Astrocyte of the spinal cord (primary cell): ENCODE results near the gene PRRT1B.
A peak's percentile ranks its signal among the peaks of the same experiment; 100 is the strongest.

Experiments used
- DNase-seq: peaks from one replicate; pipeline ENCODE4 v3.0.0; 2011; ENCODE audit warnings: low read depth, low spot score
- H3K4me3 ChIP-seq: 2 replicates; pipeline ENCODE4 v1.5.1; 2011; ENCODE audit warnings: low read depth, mild to moderate bottlenecking, low read length, moderate library complexity
- in situ Hi-C: cut with HindIII; loops from 2 replicates; pipeline ENCODE4 v1.10.0; 2017; ENCODE audit warnings: low sequenced_read_pairs
- TF ChIP-seq, protein P1 (sequence below): IDR thresholded peaks from 2 replicates; pipeline ENCODE4 v1.5.1; 2012; ENCODE audit warnings: low read depth, mild to moderate bottlenecking, low read length, inconsistent platforms

The PRRT1B gene

DNA sequence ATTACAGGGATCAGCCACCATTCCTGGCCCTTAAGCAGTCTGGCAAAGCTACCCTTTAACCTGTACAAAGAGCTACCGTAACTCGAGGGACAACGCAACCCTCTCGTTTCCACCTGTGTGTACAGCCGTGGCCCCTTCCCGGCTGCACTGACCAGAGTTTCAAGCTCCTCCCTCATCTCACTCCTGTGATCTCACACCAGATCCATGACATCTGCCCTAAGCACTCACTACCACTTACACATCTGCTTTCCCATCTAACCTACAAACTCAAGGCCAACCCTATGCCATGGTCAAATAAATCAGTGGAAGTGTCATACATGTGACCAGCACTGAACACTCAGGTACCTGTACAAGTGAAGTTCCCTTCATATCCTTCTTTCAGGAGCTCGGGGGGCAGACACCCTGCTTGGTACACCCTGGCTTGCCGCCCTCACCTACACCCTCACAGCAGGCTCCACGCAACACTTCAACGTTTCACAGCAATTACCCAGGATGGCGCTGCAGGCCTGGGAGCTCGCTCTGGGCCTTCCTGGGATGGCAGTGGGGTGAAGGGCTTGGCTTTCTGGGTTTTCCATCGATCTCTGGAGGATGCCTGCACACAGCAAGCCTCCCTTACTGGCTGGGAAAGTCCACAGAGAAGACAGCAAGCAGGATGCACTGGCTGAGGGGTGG lies 61.7 kb downstream of the PRRT1B start:
- H3K4me3 ChIP-seq: no peak overlapping the region
- in situ Hi-C loops: no loop called here
- DNase-seq: no peak
- TF ChIP-seq, protein P1, sequence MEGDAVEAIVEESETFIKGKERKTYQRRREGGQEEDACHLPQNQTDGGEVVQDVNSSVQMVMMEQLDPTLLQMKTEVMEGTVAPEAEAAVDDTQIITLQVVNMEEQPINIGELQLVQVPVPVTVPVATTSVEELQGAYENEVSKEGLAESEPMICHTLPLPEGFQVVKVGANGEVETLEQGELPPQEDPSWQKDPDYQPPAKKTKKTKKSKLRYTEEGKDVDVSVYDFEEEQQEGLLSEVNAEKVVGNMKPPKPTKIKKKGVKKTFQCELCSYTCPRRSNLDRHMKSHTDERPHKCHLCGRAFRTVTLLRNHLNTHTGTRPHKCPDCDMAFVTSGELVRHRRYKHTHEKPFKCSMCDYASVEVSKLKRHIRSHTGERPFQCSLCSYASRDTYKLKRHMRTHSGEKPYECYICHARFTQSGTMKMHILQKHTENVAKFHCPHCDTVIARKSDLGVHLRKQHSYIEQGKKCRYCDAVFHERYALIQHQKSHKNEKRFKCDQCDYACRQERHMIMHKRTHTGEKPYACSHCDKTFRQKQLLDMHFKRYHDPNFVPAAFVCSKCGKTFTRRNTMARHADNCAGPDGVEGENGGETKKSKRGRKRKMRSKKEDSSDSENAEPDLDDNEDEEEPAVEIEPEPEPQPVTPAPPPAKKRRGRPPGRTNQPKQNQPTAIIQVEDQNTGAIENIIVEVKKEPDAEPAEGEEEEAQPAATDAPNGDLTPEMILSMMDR: no peak

DNA sequence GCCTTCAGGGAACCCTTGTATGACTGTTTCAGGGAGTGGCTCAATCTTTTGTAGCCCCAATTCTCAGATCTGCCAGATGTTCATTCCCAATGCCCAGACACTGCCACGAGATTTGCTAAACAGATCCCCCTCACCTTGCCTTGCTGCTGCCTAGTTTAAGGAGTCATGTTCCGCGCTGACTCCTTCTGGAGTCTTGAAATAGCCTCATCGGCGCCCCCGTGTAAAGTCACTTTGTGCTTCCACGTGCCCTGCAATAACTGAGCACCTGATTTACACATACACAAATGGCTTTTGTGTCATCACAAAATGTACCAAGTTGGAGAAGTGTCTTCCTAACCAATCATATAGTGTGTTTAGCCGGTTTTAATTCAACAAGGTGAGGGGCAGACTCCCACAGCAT lies 62.3 kb downstream of the PRRT1B start:
- in situ Hi-C loops: no loop called here
- H3K4me3 ChIP-seq: no peak overlapping the region
- no peak for DNase-seq
- TF ChIP-seq, protein P1: no peak

DNA sequence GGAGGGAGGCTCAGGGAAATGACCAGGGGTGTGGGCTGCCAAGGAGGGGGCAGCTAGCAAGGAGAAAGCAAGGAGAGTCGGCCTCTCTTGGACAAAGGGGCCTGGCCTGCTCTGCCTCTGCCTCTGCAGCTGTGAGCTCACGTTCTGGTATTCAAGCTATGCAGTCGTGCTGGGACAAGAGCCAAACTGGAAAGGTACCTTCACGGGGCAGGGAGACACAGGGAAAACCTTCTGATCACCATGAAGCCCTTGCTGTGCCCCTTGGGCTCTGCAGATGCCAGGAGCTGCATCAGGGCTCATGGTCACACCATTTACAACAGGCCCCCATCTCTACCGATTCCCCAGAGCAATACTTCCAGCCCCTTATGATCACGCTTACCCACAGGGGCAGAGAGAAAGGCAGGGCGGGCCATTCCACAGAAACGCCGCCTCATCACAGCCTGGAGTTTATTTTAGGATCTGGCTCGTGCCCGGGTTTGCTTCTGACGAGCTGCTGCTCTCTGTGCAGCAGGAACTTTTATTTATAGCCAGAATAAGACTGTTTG lies 63.2 kb downstream of the PRRT1B start:
- peak; percentile 85 for DNase-seq
- H3K4me3 ChIP-seq: no peak overlapping the region
- in situ Hi-C loops: no loop called here
- TF ChIP-seq, protein P1: no peak
